Trophoblast cell (in vitro differentiated cells and primary cell): ENCODE results near the gene GSK3B.

Experiments
- DNase-seq, 2 donors: peaks; one replicate each; pipeline ENCODE4 v3.0.0-alpha.2; 2016
- H2AFZ ChIP-seq: 2 replicates; pipeline ENCODE4 v1.6.1; 2013; ENCODE audit warnings: low read length, moderate library complexity, mild to moderate bottlenecking; ENCODE audit not compliant: insufficient read depth, poor library complexity
- H2AK5ac ChIP-seq: 2 replicates; pipeline ENCODE4 v1.6.1; 2013; ENCODE audit warnings: mild to moderate bottlenecking, low read length
- H2BK120ac ChIP-seq: 2 replicates; pipeline ENCODE4 v1.6.1; 2013; ENCODE audit warnings: low read length, mild to moderate bottlenecking, moderate library complexity; ENCODE audit not compliant: insufficient read depth, poor library complexity
- H2BK12ac ChIP-seq: 2 replicates; pipeline ENCODE4 v1.6.1; 2013; ENCODE audit warnings: mild to moderate bottlenecking, low read length, moderate library complexity
- H2BK5ac ChIP-seq: 2 replicates; pipeline ENCODE4 v1.6.1; 2013; ENCODE audit warnings: low read length, low read depth, moderate library complexity, mild to moderate bottlenecking; ENCODE audit not compliant: poor library complexity
- H3K14ac ChIP-seq: 2 replicates; pipeline ENCODE4 v1.6.1; 2013; ENCODE audit warnings: mild to moderate bottlenecking, low read length
- H3K18ac ChIP-seq: 2 replicates; pipeline ENCODE4 v1.6.1; 2013; ENCODE audit warnings: mild to moderate bottlenecking, low read length
- H3K23ac ChIP-seq: 2 replicates; pipeline ENCODE4 v1.6.1; 2013; ENCODE audit warnings: low read length
- H3K27ac ChIP-seq: 2 replicates; pipeline ENCODE4 v1.5.1; 2013; ENCODE audit warnings: low read depth, mild to moderate bottlenecking, inconsistent platforms, low read length, moderate library complexity
- H3K27me3 ChIP-seq: 2 replicates; pipeline ENCODE4 v1.6.1; 2013; ENCODE audit warnings: inconsistent platforms, mild to moderate bottlenecking, low read length, moderate library complexity; ENCODE audit not compliant: insufficient read depth
- H3K36me3 ChIP-seq, 2 experiments: 1 replicate in 1 of 2; 2 replicates in 1 of 2; pipeline ENCODE4 v1.6.1; 2013; ENCODE audit warnings: low read length in 2 of 2, mild to moderate bottlenecking in 2 of 2, moderate library complexity in 1 of 2; ENCODE audit not compliant: insufficient read depth in 2 of 2, control insufficient read depth in 1 of 2
- H3K4ac ChIP-seq: 2 replicates; pipeline ENCODE4 v1.6.1; 2013; ENCODE audit warnings: low read depth, mild to moderate bottlenecking, low read length, moderate library complexity
- H3K4me1 ChIP-seq, 2 experiments: 1 replicate in 1 of 2; 2 replicates in 1 of 2; pipeline ENCODE4 v1.6.1; 2013; ENCODE audit warnings: low read length in 2 of 2, mild to moderate bottlenecking in 2 of 2, moderate library complexity in 1 of 2; ENCODE audit not compliant: insufficient read depth in 2 of 2, control insufficient read depth in 1 of 2
- H3K4me2 ChIP-seq: 2 replicates; pipeline ENCODE4 v1.6.1; 2013; ENCODE audit warnings: inconsistent platforms, mild to moderate bottlenecking, low read length, moderate library complexity
- H3K4me3 ChIP-seq: 2 replicates; pipeline ENCODE4 v1.5.1; 2013; ENCODE audit warnings: mild to moderate bottlenecking, low read depth, low read length, inconsistent platforms
- H3K79me1 ChIP-seq: one replicate; pipeline ENCODE4 v1.6.1; 2013; ENCODE audit warnings: low read length
- H3K79me2 ChIP-seq: 2 replicates; pipeline ENCODE4 v1.6.1; 2013; ENCODE audit warnings: low read length, mild to moderate bottlenecking; ENCODE audit not compliant: control insufficient read depth, insufficient read depth, poor library complexity
- H3K9ac ChIP-seq: 2 replicates; pipeline ENCODE4 v1.6.1; 2013; ENCODE audit warnings: mild to moderate bottlenecking, low read length
- H3K9me3 ChIP-seq: 2 replicates; pipeline ENCODE4 v1.6.1; 2013; ENCODE audit warnings: low read depth, mild to moderate bottlenecking, control low read depth, inconsistent platforms, low read length; ENCODE audit not compliant: insufficient read depth
- H4K12ac ChIP-seq: 2 replicates; pipeline ENCODE4 v1.6.1; 2013; ENCODE audit warnings: low read depth, mild to moderate bottlenecking, low read length, moderate library complexity
- H4K8ac ChIP-seq: 2 replicates; pipeline ENCODE4 v1.6.1; 2013; ENCODE audit warnings: low read depth, mild to moderate bottlenecking, low read length, moderate library complexity
- H4K91ac ChIP-seq: one replicate; pipeline ENCODE4 v1.6.1; 2013; ENCODE audit warnings: low read depth, mild to moderate bottlenecking, low read length, moderate library complexity
- WGBS: extraction: QIAGEN DNeasy Blood & Tissue Kit; methylation state at CpG from one replicate; pipeline ENCODE4 v1.1.7; 2013; ENCODE audit warnings: missing lambda C conversion rate; ENCODE audit not compliant: insufficient read length, insufficient coverage; ENCODE audit errors: extremely low coverage; 5-methylcytosine and 5-hydroxymethylcytosine counted together

The GSK3B gene

GRCh38 chr3:119939077-119939476 is 155.2 kb downstream of the GSK3B start:
- no peaks in the 10 kb centered on the region for H3K36me3 ChIP-seq
- no peak overlapping the region for H3K14ac ChIP-seq
- H3K27ac ChIP-seq = no peak overlapping the region
- H2BK120ac ChIP-seq = no peak overlapping the region
- no peak overlapping the region for H2AK5ac ChIP-seq
- no peak overlapping the region for H3K23ac ChIP-seq
- no peak overlapping the region for H2AFZ ChIP-seq
- H4K8ac ChIP-seq = no peak overlapping the region
- H3K4me2 ChIP-seq = no peak overlapping the region
- no peak overlapping the region for H3K4ac ChIP-seq
- H3K27me3 ChIP-seq = no peaks in the 10 kb centered on the region
- no peak overlapping the region for H3K18ac ChIP-seq
- no peak overlapping the region for H4K91ac ChIP-seq
- H3K79me2 ChIP-seq = no peaks in the 10 kb centered on the region
- no CpG with 5 or more reads among the region's 1 CpG for WGBS
- no peak overlapping the region for H3K9ac ChIP-seq
- H3K4me3 ChIP-seq = no peak overlapping the region
- DNase-seq = peak in 1 of 2 donors; percentile 16
- H3K9me3 ChIP-seq = no peaks in the 10 kb centered on the region
- H3K79me1 ChIP-seq = no peaks in the 10 kb centered on the region
- no peak overlapping the region for H2BK12ac ChIP-seq
- H2BK5ac ChIP-seq = no peak overlapping the region
- H4K12ac ChIP-seq = no peak overlapping the region
- no peaks in the 10 kb centered on the region for H3K4me1 ChIP-seq

DNA sequence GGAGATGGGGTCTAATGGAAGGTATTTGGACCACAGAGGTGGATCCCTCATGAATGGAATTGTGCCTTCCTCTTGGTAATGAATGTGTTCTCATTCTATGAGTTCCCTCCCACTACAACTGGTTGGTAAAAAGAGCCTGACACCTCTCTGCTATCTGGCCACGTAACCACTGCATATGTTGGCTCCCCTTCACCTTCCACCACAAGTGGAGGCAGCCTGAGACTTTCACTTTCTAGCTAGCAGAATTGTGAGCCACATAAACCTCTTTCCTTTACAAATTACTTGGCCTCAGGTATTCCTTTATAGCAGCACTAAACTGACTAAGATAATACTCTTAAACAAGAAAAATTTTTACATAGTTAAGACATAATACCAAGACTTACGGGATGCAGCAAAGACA is 157.0 kb downstream of the GSK3B start:
- Histone ChIP-seq H2AFZ (no peak overlapping the region), H4K91ac (no peak overlapping the region), H3K4me1 (no peaks in the 10 kb centered on the region), H2BK5ac (no peak overlapping the region), H3K4me3 (no peak overlapping the region), H2BK120ac (no peak overlapping the region), H2AK5ac (no peak overlapping the region), H3K36me3 (no peaks in the 10 kb centered on the region), H3K4me2 (no peak overlapping the region), H3K9ac (no peak overlapping the region), H2BK12ac (no peak overlapping the region), H3K27ac (no peak overlapping the region), H3K27me3 (no peaks in the 10 kb centered on the region), H3K9me3 (no peaks in the 10 kb centered on the region), H3K79me2 (peaks cover 2% of the 10 kb centered on the region), H4K8ac (no peak overlapping the region), H3K79me1 (no peaks in the 10 kb centered on the region), H3K18ac (no peak overlapping the region), H4K12ac (no peak overlapping the region), H3K4ac (no peak overlapping the region), H3K14ac (no peak overlapping the region), H3K23ac (no peak overlapping the region)
- no CpG with 5 or more reads among the region's 2 CpGs for WGBS
- no peak for DNase-seq

GRCh38 chr3:119934249-119934648 is 160.0 kb downstream of the GSK3B start:
- Histone ChIP-seq H3K4me1 (no peaks in the 10 kb centered on the region), H3K79me2 (peaks cover 2% of the 10 kb centered on the region), H3K27ac (no peak overlapping the region), H3K4me2 (no peak overlapping the region), H3K4ac (no peak overlapping the region), H4K8ac (no peak overlapping the region), H4K12ac (no peak overlapping the region), H2BK5ac (no peak overlapping the region), H2BK12ac (no peak overlapping the region), H3K23ac (no peak overlapping the region), H3K9me3 (no peaks in the 10 kb centered on the region), H3K18ac (no peak overlapping the region), H2BK120ac (no peak overlapping the region), H3K36me3 (no peaks in the 10 kb centered on the region), H2AFZ (no peak overlapping the region), H3K4me3 (no peak overlapping the region), H3K9ac (no peak overlapping the region), H3K14ac (no peak overlapping the region), H4K91ac (no peak overlapping the region), H3K79me1 (no peaks in the 10 kb centered on the region), H3K27me3 (no peaks in the 10 kb centered on the region), H2AK5ac (no peak overlapping the region)
- DNase-seq = no peak
- WGBS = no CpG with 5 or more reads among the region's 3 CpGs

GRCh38 chr3:119933207-119933606 is 161.0 kb downstream of the GSK3B start:
- Histone ChIP-seq H2AFZ (no peak overlapping the region), H3K14ac (no peak overlapping the region), H2AK5ac (no peak overlapping the region), H2BK5ac (no peak overlapping the region), H3K4ac (no peak overlapping the region), H3K79me1 (no peaks in the 10 kb centered on the region), H3K79me2 (peaks cover 2% of the 10 kb centered on the region), H3K9me3 (no peaks in the 10 kb centered on the region), H3K4me3 (no peak overlapping the region), H3K4me1 (no peaks in the 10 kb centered on the region), H3K23ac (no peak overlapping the region), H3K9ac (no peak overlapping the region), H2BK120ac (no peak overlapping the region), H3K36me3 (no peaks in the 10 kb centered on the region), H2BK12ac (no peak overlapping the region), H4K8ac (no peak overlapping the region), H3K27ac (no peak overlapping the region), H3K18ac (no peak overlapping the region), H3K27me3 (no peaks in the 10 kb centered on the region), H3K4me2 (no peak overlapping the region), H4K91ac (no peak overlapping the region), H4K12ac (no peak overlapping the region)
- DNase-seq = no peak
- WGBS = no CpG with 5 or more reads among the region's 5 CpGs
